Sigmoid colon (tissue), 7 donors: ENCODE data around the gene C1orf116. TPM values are rescaled to one million over a fixed set of nuclear protein-coding genes. Genes with fewer than 3 reads are reported as not detected.

Experiments
- DNase-seq: peaks from one replicate; pipeline ENCODE4 v3.0.0-alpha.2; 2019
- H3K27ac ChIP-seq, 4 donors: fragments of 200-600 bp; sonication (generic); one replicate each; pipeline ENCODE4 v1.5.1; 2016 to 2019; ENCODE audit warnings: mild to moderate bottlenecking in 1 of 4
- H3K27me3 ChIP-seq, 3 donors: fragments of 200-600 bp; sonication (generic); one replicate each; pipeline ENCODE4 v1.5.1; 2019; ENCODE audit warnings: mild to moderate bottlenecking in 1 of 3
- H3K36me3 ChIP-seq, 4 donors: fragments of 200-600 bp; sonication (generic); one replicate each; pipeline ENCODE4 v1.5.1; 2016 to 2019
- H3K4me1 ChIP-seq, 4 donors: fragments of 200-600 bp; sonication (generic); one replicate each; pipeline ENCODE4 v1.5.1; 2017 to 2019
- H3K4me3 ChIP-seq, 4 donors: fragments of 200-600 bp; sonication (generic); one replicate each; pipeline ENCODE4 v1.5.1; 2017 to 2019; ENCODE audit warnings: mild to moderate bottlenecking in 2 of 4, moderate library complexity in 1 of 4
- H3K9me3 ChIP-seq, 4 donors: fragments of 200-600 bp in 3 of 4; sonication (generic) in 3 of 4; one replicate each; pipeline versions ENCODE4 v1.5.1 to v1.6.1; 2013 to 2019
- EP300 ChIP-seq, 4 donors: sonication (generic); formaldehyde crosslinking; IDR thresholded peaks; one replicate each; pipeline ENCODE4 v1.6.1; 2017; ENCODE audit warnings: antibody characterized with exemption in 4 of 4
- POLR2A ChIP-seq, 2 donors: fragments of 450-650 bp; IDR thresholded peaks; one replicate each; pipeline ENCODE4 v1.6.1; 2016; ENCODE audit warnings: antibody characterized with exemption in 2 of 2, mild to moderate bottlenecking in 2 of 2, moderate library complexity in 2 of 2
- POLR2AphosphoS5 ChIP-seq, 4 donors: sonication (generic); formaldehyde crosslinking; IDR thresholded peaks; one replicate each; pipeline ENCODE4 v1.6.1; 2017; ENCODE audit warnings: antibody characterized with exemption in 4 of 4
- WGBS, 2 donors: extraction: QIAGEN DNeasy Blood & Tissue Kit; methylation state at CpG; one replicate each; pipeline ENCODE4 v1.1.7; 2013; 5-methylcytosine and 5-hydroxymethylcytosine counted together
- intact Hi-C: fragments of 100-400 bp; cut with DNase I; formaldehyde crosslinking; loops from one replicate; pipeline ENCODE4 v1.15.1; 2023
- polyA plus RNA-seq, 3 donors: library from polyadenylated mRNA; stranded (reverse); fragments of 200-250 nt; gene quantifications; one replicate each; pipeline ENCODE4 v1.2.3, GENCODE V29; 2013
- total RNA-seq, 4 donors: library from RNA; depleted of rRNA; stranded (reverse); fragments of >200 nt; gene quantifications; one replicate each; pipeline ENCODE4 v1.1.0, GENCODE V29; 2016
- TF ChIP-seq, protein P1 (sequence below), 4 experiments: fragments of 450-650 bp in 3 of 4; fragments of 200-600 bp in 1 of 4; IDR thresholded peaks; one replicate each; pipeline ENCODE4 v1.5.1; 2016 to 2019; ENCODE audit warnings: antibody characterized with exemption in 4 of 4, mild to moderate bottlenecking in 3 of 4, moderate library complexity in 2 of 4
- donor health status: healthy with polysubstance abuse.
- donor health status: Bipolar disorder and iron deficiency.
- donor health status: healthy.

The C1orf116 gene
- total and polyA plus RNA-seq, 7 donors, result 0.14 to 22.4 (median 4.1) TPM; not detected in 1

DNA sequence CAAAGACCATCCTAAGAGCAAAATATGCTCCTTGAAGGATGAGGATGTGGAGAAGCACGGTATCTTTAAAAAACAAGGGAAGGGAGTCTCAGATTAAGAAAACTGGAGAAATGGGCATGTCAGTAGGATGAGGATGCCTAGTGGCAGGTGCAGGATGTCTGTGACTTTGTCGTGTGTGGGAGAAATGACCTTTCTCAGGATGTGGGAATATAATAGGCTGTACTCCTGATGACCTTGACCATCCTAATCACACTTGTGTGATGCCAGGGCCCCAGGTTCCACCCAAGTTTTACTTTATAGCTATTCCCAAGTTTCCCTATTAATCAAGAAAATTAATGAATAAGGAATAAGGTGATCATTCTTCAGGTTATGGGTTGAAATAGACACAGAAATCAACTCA is 12.9 kb downstream of the C1orf116 start:
- 57 to 67% methylated on average over 2 of the region's 2 CpGs for WGBS, 2 donors
- H3K4me3 ChIP-seq, result no peak overlapping the region
- H3K27ac ChIP-seq, result no peak overlapping the region
- intact Hi-C loops, result no loop called here
- H3K9me3 ChIP-seq, result no peaks in the 10 kb centered on the region
- peaks cover 0 to 4% (median 3%) of the 10 kb centered on the region in 4 donors for H3K4me1 ChIP-seq
- H3K36me3 ChIP-seq, result no peaks in the 10 kb centered on the region
- no peaks in the 10 kb centered on the region for H3K27me3 ChIP-seq
- DNase-seq, result no peak
- TF ChIP-seq, protein P1, sequence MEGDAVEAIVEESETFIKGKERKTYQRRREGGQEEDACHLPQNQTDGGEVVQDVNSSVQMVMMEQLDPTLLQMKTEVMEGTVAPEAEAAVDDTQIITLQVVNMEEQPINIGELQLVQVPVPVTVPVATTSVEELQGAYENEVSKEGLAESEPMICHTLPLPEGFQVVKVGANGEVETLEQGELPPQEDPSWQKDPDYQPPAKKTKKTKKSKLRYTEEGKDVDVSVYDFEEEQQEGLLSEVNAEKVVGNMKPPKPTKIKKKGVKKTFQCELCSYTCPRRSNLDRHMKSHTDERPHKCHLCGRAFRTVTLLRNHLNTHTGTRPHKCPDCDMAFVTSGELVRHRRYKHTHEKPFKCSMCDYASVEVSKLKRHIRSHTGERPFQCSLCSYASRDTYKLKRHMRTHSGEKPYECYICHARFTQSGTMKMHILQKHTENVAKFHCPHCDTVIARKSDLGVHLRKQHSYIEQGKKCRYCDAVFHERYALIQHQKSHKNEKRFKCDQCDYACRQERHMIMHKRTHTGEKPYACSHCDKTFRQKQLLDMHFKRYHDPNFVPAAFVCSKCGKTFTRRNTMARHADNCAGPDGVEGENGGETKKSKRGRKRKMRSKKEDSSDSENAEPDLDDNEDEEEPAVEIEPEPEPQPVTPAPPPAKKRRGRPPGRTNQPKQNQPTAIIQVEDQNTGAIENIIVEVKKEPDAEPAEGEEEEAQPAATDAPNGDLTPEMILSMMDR (IDR thresholded peaks at IDR 0.05), result no peak
- TF ChIP-seq POLR2A (IDR thresholded peaks at IDR 0.05), result no peak
- TF ChIP-seq EP300 (IDR thresholded peaks at IDR 0.05), result no peak
- TF ChIP-seq POLR2AphosphoS5 (IDR thresholded peaks at IDR 0.05), result no peak

DNA sequence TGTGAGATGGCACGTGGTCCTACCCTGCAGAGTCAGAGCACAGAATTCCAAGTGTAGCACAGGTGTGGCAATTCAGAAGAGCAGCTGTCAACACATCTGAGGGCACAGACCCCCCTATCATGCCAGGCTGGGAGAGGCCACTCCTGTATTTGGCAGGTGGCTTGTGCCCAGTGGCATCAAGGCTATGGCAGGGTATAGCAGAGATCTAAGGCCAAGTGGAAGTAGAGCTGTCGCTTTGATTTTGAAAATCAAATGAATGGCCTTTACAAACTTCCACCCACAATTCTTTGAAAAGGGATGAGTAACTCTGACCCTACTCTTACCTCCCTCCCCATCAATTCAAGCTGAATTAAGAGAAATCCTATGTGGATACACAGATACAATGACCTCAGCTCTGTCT is 13.4 kb downstream of the C1orf116 start:
- no peak overlapping the region for H3K27ac ChIP-seq

DNA sequence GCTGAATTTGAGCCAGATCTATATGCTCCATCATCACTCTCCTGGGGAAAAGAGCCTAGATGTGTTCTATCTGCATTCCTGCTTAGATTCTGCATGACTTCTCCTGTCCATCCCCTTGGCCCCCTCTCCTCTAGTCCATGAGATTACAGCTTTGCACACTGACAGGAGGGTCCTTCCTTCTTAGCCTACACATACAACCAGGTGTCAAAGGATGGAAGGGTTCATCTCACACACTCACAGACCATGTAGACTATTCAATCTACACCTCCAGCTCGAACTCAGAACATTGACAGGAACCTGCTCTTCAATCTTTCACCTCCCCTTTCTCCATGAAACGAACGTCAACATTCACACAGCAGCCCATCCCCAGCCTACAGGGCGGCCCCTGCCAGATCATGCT is 13.8 kb downstream of the C1orf116 start:
- no peak for DNase-seq
- H3K36me3 ChIP-seq, result no peaks in the 10 kb centered on the region
- H3K4me3 ChIP-seq, result no peak overlapping the region
- no peaks in the 10 kb centered on the region for H3K27me3 ChIP-seq
- WGBS, 2 donors, result 90 to 92% methylated on average over 4 of the region's 4 CpGs
- H3K4me1 ChIP-seq, result no peaks in the 10 kb centered on the region
- intact Hi-C loops, result no loop called here
- no peak overlapping the region for H3K27ac ChIP-seq
- TF ChIP-seq POLR2A (IDR thresholded peaks at IDR 0.05), result no peak
- H3K9me3 ChIP-seq, result no peaks in the 10 kb centered on the region

More for the DNA sequence above, 13.4 kb downstream of the C1orf116 start:
- DNase-seq, result no peak
- 91 to 92% methylated on average over 2 of the region's 2 CpGs for WGBS, 2 donors
- H3K27me3 ChIP-seq, result no peaks in the 10 kb centered on the region
- intact Hi-C loops, result no loop called here
- TF ChIP-seq POLR2A (IDR thresholded peaks at IDR 0.05), result no peak
- TF ChIP-seq EP300 (IDR thresholded peaks at IDR 0.05), result no peak
- TF ChIP-seq, protein P1 (IDR thresholded peaks at IDR 0.05), result no peak
- no peak for TF ChIP-seq POLR2AphosphoS5 (IDR thresholded peaks at IDR 0.05)
- H3K4me3 ChIP-seq, result no peak overlapping the region
- no peaks in the 10 kb centered on the region for H3K9me3 ChIP-seq
- no peaks in the 10 kb centered on the region for H3K4me1 ChIP-seq
- no peaks in the 10 kb centered on the region for H3K36me3 ChIP-seq

DNA sequence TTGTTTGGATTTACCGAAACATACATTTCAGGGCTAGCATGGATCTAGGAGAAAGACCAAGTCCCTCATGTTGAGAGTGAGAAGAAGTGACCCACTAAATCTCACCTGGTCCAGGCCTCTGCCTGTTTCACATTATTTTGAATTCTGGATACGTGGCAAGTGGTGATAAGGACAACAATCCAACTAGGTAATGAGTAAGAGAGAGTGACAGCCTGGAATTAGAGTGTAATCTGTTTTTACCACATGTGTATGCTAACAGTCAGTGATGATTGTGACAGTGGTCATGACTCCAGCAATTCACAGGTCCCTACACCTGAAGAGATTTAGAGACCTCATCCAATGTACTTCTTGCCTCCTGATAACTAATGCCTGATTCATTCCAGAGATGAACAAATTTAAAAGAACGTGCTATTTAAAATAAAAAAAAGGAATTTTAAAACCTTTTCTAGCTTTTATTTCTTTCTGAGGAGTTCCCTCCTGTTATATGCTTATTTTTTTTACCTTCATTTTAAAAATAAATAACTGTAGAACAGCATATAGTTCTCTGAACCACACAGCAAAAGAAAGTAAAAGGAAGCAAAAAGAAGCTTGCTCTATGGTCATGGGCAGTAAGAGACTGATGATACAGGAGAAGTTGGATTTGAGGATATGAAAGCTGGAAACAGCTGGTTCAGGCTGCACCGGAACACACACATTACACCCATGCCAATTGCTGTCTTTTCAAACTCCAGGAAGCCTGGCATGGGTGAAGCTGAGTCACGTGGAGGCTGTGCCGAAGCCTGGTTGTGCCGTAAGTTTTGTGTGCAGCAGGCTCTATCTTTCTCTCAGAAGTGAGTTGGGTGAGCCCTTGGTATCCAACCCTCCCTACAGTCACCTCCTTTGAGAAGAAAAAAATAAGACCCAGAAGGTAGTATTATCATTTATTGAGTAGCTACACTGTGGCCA is 14.7 kb downstream of the C1orf116 start:
- no peaks in the 10 kb centered on the region for H3K4me1 ChIP-seq
- TF ChIP-seq POLR2AphosphoS5 (IDR thresholded peaks at IDR 0.05), result no peak
- TF ChIP-seq, protein P1 (IDR thresholded peaks at IDR 0.05), result no peak
- TF ChIP-seq POLR2A (IDR thresholded peaks at IDR 0.05), result no peak
- no peak for TF ChIP-seq EP300 (IDR thresholded peaks at IDR 0.05)
- H3K4me3 ChIP-seq, result no peak overlapping the region
- intact Hi-C loops, result no loop called here
- H3K36me3 ChIP-seq, result no peaks in the 10 kb centered on the region
- 38 to 72% methylated on average over 7 of the region's 7 CpGs for WGBS, 2 donors
- DNase-seq, result no peak
- H3K9me3 ChIP-seq, result no peaks in the 10 kb centered on the region
- no peak overlapping the region for H3K27ac ChIP-seq
- no peaks in the 10 kb centered on the region for H3K27me3 ChIP-seq

DNA sequence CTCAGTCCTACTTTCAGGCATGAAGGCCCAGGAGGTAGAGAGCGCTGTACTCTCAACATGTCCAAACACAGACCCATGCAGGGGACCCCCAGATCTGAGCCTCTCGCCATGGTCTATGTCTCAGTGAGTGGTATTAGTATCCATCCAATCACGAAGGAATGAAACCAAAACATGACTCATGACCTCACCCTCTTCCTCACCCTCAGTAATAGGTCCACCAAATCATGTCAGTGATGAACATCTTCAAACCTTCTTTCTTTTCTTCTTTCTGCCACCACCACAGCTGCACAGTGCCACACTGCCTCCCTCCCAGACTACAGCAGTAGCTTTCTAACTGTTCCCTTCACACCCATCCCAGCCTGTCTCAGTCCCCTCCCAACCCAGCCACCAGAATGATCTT is 16.8 kb downstream of the C1orf116 start:
- no peak for TF ChIP-seq POLR2A (IDR thresholded peaks at IDR 0.05)
- TF ChIP-seq, protein P1 (IDR thresholded peaks at IDR 0.05), result no peak
- TF ChIP-seq EP300 (IDR thresholded peaks at IDR 0.05), result no peak
- TF ChIP-seq POLR2AphosphoS5 (IDR thresholded peaks at IDR 0.05), result no peak
- Histone ChIP-seq H3K4me3 (no peak overlapping the region), H3K27ac (no peak overlapping the region), H3K36me3 (no peaks in the 10 kb centered on the region), H3K4me1 (no peaks in the 10 kb centered on the region), H3K27me3 (no peaks in the 10 kb centered on the region), H3K9me3 (no peaks in the 10 kb centered on the region)
- intact Hi-C loops, result no loop called here
- WGBS, 2 donors, result 89 to 93% methylated on average over 3 of the region's 3 CpGs
- DNase-seq, result no peak
